HG03196 (cell line): ENCODE data around the gene EGR1.

Source experiments
- ATAC-seq: cut with Tn5 transposase; IDR thresholded peaks from one replicate; pipeline ENCODE4 v1.9.1; 2021; ENCODE audit not compliant: unreplicated experiment

The EGR1 gene

DNA sequence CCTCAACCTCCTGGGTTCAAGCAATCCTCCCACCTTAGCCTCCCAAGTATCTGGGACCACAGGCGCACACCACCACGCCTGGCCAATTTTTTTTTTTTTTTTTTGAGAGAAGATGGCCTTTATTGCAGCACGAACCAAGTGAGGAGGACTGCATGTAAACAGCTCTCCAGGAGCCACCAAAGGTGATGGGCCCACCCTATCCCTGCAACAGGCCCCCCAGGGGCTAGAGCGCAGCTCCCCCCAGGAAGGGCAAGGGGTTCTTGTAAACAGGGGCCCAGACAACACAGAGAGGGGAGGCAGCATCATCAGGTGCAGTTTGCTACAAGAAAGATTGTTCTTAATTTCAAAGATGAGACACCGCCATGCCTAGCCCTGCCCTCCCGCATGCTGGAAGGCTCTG lies 12.6 kb upstream of the EGR1 start:
- ATAC-seq: no peak

DNA sequence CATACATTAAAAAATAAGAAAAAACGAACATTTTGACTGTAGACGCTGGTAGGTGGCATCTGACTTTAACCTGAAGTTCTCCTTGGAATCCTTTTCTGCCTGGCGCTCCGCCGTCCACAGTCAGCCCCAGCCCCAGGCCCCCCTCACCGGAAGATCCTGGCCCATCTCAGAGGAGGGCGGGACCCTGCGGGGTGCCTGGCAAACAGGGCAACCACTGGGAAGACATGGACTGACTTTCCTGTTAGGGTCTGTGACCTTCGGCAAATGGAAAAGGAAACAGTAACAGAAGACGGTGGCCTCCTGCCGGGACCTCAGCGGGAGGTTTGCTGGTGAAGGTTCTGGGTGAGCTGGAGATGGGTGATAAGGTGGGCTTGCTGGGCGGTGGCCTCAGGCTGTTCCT lies 11.7 kb upstream of the EGR1 start:
- no peak for ATAC-seq

DNA sequence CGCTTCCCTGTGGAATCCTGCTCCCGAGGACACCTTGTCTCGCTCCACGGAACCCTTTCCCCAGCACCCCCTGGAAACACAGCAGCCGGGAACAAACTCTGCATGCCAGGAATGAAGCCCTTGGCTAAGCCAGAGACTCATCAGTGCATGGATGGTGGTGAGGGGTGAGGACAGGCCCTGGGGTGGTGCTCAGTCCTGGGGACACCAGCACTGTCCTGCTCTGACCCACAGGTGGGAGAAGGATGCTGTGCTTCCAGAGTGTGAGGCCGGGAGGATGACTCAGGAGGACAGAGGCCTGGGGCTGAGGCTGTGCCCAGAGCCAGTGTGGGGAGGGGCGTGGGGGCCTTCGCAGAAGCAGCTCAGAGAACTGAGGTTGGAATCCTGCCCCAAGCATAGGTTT lies 11.2 kb upstream of the EGR1 start:
- no peak for ATAC-seq

DNA sequence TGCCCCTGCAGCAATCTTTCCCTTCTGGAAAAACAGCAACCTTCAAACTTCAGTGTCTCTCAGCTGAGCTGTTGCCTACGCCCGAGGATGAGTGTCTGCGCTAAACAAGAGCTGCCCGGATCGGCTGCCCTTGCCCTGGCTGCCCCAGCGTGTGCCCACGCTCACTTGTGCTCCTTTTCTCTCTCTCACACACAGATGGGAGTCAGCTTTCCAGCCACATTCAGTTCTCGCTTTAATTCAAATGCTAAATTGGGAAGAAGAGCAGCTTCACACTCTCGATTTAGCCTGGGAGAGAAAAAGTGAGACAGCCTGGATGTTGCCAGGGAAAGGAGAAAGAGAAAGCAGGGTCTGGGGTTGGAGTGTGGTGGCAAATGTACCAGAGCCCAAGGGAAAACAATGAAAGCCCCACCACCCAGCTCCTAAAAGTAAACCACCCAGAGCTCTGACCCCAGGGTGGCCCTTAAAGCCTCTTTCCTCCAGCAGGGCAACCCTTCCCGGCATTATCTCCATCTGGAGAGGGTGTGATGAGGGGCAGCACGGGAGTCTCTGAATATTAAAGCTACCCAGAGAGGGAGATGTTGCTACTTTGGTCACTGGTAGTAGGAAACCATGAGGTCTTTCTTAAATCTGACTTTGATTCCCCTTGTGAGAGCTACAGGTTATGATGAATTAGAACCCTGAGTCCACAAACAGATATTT lies 9.9 kb upstream of the EGR1 start:
- ATAC-seq: no peak

DNA sequence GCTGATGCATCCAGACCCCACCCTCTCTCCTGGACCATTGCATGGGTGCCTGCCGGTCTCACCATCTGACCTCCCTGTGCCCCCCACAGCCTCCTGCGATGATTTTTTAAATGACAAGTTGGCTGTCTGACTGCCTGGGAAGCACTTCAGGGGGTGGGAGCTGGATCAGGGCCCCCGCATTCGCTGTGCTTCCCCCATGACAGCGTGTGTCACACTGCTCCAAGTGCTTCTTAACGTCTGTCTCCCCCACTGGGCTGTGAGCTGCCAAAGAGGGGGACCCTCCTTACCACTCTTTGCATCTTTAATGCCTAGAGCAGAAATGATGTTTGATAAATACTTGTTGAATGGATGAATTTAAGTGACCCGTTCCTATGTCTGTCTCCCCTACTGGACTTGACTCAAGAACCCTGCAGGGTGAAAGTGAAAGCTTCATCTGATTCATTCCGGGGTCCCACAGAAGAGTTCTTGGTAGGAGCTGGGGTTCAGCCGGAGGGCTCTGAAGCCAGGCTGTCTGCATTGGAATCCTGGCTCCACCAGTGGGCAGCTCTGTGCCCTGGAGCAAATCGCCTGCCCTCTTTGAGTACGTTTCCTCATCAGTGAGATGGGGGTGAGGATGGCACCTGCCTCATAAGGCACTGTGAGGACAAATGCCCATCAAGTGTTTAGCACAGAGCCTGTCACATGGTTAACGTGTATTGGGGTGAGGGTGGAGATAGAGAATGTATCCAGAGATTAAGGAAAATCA lies 7.6 kb upstream of the EGR1 start:
- no peak for ATAC-seq

DNA sequence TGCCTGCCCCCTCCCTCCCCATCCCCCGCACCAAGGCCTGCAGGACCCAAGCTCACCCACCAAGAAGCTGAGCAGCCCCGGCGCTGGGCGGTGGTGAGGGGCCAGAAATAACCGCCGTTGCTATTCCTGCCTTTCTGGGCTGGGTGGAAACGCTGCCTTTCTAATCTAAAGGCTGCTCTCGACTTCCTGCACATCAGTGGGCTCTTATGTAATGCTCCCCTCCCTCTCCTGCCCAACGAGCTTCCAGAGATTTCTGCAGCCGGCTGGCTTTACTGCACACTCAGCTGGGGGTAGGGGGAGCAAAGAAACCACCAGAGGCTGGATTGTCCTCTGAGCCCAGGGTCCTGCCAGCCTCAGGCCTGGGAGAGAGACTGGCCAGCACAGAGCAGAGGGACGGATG lies 6.9 kb upstream of the EGR1 start:
- no peak for ATAC-seq

DNA sequence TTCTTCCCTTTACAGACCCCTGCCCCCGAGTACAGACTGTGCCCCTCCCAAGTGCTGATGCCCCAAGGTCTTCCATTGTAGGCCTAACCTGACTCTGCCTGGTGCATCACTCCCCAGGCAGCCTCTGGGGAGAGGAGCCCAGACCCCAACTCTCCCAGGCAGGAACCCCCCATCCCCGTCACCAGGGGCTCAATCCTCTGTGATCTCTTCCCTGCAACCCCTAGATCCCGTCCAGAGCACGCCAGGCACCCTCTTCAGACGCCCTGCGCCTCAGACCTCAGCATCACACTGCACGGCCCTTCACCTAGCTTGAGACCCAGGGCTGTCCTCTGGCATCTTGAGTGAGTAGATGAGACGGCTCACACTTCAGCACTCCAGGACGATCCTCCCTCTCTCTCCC lies 6.4 kb upstream of the EGR1 start:
- ATAC-seq: no peak

DNA sequence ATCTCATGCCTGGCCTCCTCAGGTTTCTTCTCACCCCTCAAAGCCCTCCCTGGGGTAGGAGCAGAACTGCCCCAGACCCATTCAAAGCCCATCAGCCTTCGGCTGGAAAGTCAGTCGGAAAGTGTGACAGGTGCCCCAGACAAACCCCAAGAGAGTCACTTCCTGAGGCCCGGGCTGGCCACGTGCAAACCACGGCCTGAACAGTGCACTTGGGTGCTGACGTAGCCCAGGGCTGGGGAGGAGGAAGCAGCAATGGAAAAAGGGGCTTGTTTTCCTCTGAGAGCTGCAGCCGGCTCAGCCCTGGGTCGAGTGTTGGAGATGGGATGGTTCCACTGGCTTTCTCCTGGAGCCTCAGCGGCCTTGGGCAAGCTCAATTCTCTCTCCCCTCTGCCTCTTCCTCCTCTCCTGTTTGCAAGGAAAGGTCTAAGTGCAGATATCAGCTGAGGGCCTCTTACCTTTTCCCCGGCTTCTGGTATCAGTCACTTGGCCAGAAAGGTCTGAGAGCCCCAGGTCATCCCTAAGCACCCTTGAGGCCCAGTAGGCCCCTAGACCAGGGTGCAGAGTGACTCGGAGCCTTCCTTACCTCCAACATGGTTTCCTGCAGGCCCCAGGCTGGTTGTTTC lies 5.9 kb upstream of the EGR1 start:
- no peak for ATAC-seq

DNA sequence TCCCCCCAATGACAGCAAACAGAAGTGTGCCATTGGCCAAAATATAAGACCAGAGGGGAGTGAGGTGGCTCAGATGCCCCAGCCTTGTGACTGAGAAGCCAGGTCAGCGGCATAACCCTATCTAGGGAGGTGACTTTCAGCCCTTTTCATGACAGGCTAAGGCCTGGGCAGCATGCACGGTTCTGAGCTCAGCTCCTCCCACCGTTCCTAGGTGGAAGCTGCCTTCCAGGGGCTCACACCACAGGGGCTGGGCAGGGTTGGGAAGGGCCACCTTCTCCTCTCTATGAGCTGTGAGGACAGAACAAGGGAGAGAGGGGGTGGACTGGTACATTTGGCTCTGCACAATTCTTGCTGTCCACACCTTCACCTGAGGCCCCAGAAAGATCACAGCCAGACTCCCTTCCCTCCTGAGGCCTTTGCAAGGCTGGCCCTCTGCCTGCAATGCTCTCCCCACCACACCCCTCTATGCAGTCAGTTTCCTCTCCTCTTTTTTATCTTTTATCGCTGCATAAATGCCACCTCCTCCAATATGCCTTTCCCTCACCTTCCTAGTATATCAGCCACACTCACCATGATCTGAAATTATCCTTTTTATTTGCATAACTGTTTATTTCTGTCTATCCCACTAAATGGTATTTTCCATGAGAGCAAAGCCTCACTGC lies 5.1 kb upstream of the EGR1 start:
- no peak for ATAC-seq

DNA sequence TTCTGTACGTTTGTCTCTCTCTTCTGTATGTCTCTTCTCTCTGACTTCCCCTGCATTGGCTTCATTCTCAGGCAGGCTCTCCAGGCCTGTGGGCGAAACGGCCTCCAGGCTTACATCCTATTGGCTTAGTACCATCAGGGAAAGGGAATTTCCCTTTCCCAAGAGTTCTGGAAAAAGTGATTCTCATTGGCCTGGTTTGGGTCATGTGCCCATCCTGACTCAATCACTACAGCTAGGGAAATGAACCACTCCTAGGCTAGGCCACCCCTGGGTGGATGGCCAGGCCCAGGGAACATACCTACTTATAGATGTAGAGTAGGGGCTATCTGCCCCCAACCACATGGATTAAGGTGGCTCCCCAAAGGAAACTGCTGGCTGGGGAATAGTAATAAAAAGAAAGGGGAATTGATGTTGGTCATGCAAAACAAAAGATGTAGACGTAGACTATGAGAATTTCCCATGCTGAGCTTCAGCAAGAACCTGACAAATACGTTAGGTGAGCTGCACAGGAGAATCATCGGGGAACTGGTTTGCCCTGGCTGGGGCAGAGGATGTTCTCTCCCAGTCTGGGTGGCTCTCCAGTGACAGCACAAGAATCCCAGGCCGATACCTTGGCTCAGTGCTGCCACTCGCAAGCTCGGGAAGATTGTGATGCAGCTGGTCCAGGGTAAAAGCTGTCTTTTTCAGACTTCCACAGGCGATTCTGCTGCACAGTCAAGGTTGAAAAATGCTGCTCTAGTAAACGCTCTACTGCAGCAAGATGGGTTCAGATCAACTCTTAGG lies 3.7 kb upstream of the EGR1 start:
- no peak for ATAC-seq

DNA sequence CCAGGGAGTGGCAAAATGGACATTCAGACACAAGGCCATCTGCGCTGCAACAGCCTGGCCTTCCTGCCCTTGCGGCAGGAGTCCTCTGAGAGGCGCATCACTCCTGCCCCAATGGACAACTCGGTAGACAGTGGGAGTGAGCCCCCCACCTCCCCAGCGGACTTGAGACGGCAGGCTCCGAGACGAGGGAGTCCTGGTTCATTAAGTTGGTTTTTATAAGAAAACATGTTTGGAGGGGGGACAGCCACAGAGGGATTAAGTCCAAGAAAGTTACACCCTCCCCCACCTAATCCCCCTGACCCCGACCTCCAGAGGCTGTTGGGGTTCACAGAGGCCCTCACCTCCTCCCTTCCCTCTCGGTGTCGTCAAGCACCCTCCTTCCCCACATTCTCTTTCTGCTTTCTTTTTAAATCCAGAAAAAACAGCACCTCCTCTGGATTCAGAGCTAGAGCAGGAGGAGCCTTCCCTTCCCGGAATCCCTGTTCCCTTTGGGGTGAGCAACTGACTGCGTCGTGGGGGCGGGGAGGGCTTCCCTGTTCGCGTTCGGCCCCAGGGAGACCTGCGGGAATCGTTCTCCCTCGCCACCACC lies 1.8 kb upstream of the EGR1 start:
- no peak for ATAC-seq

DNA sequence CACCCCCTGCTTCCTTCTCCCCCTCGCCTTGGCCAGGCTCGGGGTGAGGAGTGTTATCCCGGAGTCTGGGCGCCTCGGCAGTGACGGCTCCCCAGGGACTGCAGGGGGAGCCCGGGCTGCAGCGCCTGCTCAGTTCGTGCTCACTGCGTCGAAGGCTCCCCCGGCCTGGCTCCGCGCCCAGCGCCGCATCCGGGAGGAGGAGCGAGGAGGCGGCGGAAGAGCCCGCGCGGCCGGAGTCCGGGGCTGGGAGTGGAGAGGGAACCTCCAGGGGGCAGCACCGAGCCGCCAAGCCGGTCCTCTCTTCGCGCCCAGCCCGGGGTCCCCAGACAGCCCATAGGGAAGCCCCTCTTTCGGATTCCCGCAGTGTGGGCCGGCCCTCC lies 1.3 kb upstream of the EGR1 start:
- ATAC-seq: peak; percentile 42

DNA sequence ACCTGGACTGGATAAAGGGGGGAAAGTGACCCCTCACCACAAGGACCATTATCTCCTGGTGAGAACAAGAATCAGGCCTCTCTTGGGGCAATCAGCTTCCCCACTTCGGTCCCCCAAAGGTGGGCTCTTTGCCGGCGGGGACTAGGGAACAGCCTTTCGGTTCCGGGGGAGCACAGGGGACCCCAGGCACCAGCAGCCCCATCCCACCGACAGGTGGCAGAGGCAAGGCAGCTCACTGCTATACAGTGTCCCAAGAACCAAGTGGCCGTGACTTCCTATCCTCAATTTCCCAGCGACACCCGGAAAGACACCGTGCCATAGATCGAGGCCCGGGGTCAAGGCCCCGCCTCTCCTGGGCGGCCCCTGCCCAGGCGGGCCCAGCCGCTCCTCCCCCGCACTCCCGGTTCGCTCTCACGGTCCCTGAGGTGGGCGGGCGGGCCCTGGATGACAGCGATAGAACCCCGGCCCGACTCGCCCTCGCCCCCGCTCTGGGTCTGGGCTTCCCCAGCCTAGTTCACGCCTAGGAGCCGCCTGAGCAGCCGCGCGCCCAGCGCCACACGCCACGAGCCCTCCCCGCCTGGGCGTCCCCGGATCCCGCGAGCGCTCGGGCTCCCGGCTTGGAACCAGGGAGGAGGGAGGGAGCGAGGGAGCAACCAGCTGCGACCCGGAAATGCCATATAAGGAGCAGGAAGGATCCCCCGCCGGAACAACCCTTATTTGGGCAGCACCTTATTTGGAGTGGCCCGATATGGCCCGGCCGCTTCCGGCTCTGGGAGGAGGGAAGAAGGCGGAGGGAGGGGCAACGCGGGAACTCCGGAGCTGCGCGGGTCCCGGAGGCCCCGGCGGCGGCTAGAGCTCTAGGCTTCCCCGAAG lies 655 bp upstream of the EGR1 start:
- peak; percentile 75 for ATAC-seq

DNA sequence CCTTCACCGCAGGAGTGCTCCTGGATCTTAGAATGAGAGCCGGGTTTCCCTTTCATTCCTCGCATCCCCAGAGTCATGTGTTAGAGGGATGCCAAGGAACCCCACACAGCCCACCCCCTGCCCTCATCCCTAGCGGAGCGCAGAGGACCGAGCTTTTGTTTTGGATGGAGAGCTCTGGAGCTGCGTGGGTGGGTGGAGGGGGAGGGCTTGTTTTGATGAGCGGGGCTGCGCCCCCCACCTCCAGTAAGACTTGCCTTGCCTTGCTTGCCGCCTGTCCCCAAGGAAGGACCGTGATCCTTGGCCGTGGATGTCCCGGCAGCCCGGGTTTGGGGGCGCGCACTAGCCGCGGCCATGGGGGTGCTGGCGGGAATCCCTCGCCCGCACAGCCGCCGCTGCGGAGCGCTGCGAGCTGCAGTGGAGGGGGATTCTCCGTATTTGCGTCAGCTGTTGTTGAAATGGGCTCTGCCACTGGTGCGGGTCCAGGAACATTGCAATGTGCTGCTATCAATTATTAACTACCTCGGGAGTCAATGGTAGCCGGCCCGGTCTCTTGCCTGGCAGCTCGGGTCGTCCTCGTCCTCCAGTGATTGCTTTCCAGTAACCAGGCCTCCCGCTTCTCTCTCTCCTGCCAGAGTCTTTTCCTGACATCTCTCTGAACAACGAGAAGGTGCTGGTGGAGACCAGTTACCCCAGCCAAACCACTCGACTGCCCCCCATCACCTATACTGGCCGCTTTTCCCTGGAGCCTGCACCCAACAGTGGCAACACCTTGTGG lies 1.0 kb downstream of the EGR1 start:
- no peak for ATAC-seq

DNA sequence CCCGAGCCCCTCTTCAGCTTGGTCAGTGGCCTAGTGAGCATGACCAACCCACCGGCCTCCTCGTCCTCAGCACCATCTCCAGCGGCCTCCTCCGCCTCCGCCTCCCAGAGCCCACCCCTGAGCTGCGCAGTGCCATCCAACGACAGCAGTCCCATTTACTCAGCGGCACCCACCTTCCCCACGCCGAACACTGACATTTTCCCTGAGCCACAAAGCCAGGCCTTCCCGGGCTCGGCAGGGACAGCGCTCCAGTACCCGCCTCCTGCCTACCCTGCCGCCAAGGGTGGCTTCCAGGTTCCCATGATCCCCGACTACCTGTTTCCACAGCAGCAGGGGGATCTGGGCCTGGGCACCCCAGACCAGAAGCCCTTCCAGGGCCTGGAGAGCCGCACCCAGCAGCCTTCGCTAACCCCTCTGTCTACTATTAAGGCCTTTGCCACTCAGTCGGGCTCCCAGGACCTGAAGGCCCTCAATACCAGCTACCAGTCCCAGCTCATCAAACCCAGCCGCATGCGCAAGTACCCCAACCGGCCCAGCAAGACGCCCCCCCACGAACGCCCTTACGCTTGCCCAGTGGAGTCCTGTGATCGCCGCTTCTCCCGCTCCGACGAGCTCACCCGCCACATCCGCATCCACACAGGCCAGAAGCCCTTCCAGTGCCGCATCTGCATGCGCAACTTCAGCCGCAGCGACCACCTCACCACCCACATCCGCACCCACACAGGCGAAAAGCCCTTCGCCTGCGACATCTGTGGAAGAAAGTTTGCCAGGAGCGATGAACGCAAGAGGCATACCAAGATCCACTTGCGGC lies 1.8 kb downstream of the EGR1 start:
- ATAC-seq: no peak

DNA sequence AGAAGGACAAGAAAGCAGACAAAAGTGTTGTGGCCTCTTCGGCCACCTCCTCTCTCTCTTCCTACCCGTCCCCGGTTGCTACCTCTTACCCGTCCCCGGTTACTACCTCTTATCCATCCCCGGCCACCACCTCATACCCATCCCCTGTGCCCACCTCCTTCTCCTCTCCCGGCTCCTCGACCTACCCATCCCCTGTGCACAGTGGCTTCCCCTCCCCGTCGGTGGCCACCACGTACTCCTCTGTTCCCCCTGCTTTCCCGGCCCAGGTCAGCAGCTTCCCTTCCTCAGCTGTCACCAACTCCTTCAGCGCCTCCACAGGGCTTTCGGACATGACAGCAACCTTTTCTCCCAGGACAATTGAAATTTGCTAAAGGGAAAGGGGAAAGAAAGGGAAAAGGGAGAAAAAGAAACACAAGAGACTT lies 2.4 kb downstream of the EGR1 start:
- no peak for ATAC-seq

DNA sequence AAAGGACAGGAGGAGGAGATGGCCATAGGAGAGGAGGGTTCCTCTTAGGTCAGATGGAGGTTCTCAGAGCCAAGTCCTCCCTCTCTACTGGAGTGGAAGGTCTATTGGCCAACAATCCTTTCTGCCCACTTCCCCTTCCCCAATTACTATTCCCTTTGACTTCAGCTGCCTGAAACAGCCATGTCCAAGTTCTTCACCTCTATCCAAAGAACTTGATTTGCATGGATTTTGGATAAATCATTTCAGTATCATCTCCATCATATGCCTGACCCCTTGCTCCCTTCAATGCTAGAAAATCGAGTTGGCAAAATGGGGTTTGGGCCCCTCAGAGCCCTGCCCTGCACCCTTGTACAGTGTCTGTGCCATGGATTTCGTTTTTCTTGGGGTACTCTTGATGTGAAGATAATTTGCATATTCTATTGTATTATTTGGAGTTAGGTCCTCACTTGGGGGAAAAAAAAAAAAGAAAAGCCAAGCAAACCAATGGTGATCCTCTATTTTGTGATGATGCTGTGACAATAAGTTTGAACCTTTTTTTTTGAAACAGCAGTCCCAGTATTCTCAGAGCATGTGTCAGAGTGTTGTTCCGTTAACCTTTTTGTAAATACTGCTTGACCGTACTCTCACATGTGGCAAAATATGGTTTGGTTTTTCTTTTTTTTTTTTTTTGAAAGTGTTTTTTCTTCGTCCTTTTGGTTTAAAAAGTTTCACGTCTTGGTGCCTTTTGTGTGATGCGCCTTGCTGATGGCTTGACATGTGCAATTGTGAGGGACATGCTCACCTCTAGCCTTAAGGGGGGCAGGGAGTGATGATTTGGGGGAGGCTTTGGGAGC lies 3.1 kb downstream of the EGR1 start:
- ATAC-seq: no peak
